A673 (cell line): ENCODE measurements around the gene LYPD4. TPM values are rescaled to one million over a fixed set of nuclear protein-coding genes. Genes with fewer than 3 reads are reported as not detected.

Source experiments
- BruUV-seq: library from RNA; stranded (reverse); fragments of 400-500 nt; replicated peaks from 2 replicates; lab custom pipeline; 2021; lab: Mats Ljungman, UMichigan
- CTCF ChIA-PET: fragments of 300-600 bp; sonication (Branson Sonifier 250); formaldehyde crosslinking; loops from one replicate; lab custom pipeline; 2022; ENCODE audit warnings: antibody characterized with exemption; lab: Charles Lee
- POLR2A ChIA-PET: fragments of 300-600 bp; sonication (Branson Sonifier 250); formaldehyde crosslinking; loops from one replicate; lab custom pipeline; 2022; ENCODE audit warnings: antibody characterized with exemption; ENCODE audit not compliant: low non-redundant PET; lab: Charles Lee
- DNase-seq: peaks from one replicate; pipeline ENCODE4 v3.0.0-alpha.2; 2015; ENCODE audit warnings: low spot score
- H3K27ac ChIP-seq: fragments of 200-600 bp; sonication (generic); 2 replicates; pipeline ENCODE4 v1.5.1; 2016; ENCODE audit warnings: mixed run types, low read depth, mild to moderate bottlenecking, mixed read lengths, antibody characterized with exemption, low read length; ENCODE audit not compliant: poor library complexity, severe bottlenecking
- H3K27me3 ChIP-seq: fragments of 200-600 bp; sonication (generic); replicated peaks from 2 replicates; pipeline ENCODE4 v1.6.1; 2017; ENCODE audit warnings: mixed run types, low read depth, mild to moderate bottlenecking, mixed read lengths, antibody characterized with exemption, low read length; ENCODE audit not compliant: insufficient read depth, poor library complexity
- H3K36me3 ChIP-seq: fragments of 200-600 bp; sonication (generic); 2 replicates; pipeline ENCODE4 v1.6.1; 2016; ENCODE audit warnings: mixed run types, mild to moderate bottlenecking, mixed read lengths, antibody characterized with exemption, low read length; ENCODE audit not compliant: insufficient read depth, poor library complexity, severe bottlenecking
- H3K4me1 ChIP-seq: fragments of 200-600 bp; sonication (generic); 2 replicates; pipeline ENCODE4 v1.6.1; 2017; ENCODE audit warnings: mixed run types, mild to moderate bottlenecking, mixed read lengths, antibody characterized with exemption, low read length; ENCODE audit not compliant: insufficient read depth, poor library complexity, severe bottlenecking
- H3K4me3 ChIP-seq: fragments of 200-600 bp; sonication (generic); 2 replicates; pipeline ENCODE4 v1.5.1; 2016; ENCODE audit warnings: low read depth, mixed run types, mild to moderate bottlenecking, mixed read lengths, low read length; ENCODE audit not compliant: poor library complexity, severe bottlenecking
- H3K9me3 ChIP-seq: fragments of 200-600 bp; sonication (generic); 2 replicates; pipeline ENCODE4 v1.6.1; 2016; ENCODE audit warnings: mixed run types, low read depth, mild to moderate bottlenecking, mixed read lengths, antibody characterized with exemption, low read length; ENCODE audit not compliant: poor library complexity, severe bottlenecking
- CTCF ChIP-seq: fragments of 300-800, 200-600 bp; sonication (generic); conservative IDR thresholded peaks from 2 replicates; pipeline ENCODE4 v1.5.1; 2017; ENCODE audit warnings: low read depth, mild to moderate bottlenecking, antibody characterized with exemption, low read length, moderate library complexity, mixed read lengths
- EZH2 ChIP-seq: fragments of 200-600 bp; sonication (generic); IDR thresholded peaks from 2 replicates; pipeline ENCODE4 v1.6.1; 2017; ENCODE audit warnings: borderline replicate concordance, low read depth, mild to moderate bottlenecking, mixed read lengths, antibody characterized with exemption, low read length; ENCODE audit not compliant: poor library complexity, severe bottlenecking
- intact Hi-C: fragments of 100-400 bp; cut with micrococcal nuclease; formaldehyde crosslinking; loops from one replicate; pipeline ENCODE4 v1.10.0; 2022; ENCODE audit not compliant: unreplicated experiment
- total RNA-seq: library from RNA; stranded (reverse); gene quantifications from 2 replicates; pipeline ENCODE4 v1.2.3, GENCODE V29; 2021

Gene LYPD4
- total RNA-seq, 1 experiment from 2014 or later: not detected

DNA sequence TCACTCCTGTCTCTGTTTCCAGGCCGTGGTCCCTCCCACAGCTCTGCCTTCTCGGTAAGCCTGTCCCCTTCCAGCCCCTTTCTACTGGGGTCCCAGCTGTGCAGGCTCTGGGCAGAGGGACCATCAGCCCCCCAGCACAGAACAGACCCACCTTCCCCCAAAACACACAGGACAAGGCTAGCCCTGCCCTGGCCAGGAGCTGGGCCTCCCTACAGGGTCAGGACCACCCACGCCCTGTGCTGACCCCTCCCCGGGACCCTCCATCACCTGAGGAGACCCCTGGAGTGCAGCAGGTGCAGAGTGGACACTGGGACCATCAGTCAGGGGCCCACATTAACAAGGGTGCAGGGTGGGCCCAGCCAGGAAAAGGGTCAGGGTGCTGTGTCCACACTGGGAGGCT lies 34.2 kb downstream of the LYPD4 start:
- TF ChIP-seq CTCF (no peak), EZH2 (no peak)
- Histone ChIP-seq H3K27me3 (no peaks in the 10 kb centered on the region), H3K4me3 (no peak overlapping the region), H3K36me3 (no peaks in the 10 kb centered on the region), H3K9me3 (no peaks in the 10 kb centered on the region), H3K4me1 (no peaks in the 10 kb centered on the region), H3K27ac (no peak overlapping the region)
- intact Hi-C loops: no loop called here
- BruUV-seq: no TSS peak
- no peak for DNase-seq
- ChIA-PET POLR2A (no interaction called here), CTCF (no interaction called here)

DNA sequence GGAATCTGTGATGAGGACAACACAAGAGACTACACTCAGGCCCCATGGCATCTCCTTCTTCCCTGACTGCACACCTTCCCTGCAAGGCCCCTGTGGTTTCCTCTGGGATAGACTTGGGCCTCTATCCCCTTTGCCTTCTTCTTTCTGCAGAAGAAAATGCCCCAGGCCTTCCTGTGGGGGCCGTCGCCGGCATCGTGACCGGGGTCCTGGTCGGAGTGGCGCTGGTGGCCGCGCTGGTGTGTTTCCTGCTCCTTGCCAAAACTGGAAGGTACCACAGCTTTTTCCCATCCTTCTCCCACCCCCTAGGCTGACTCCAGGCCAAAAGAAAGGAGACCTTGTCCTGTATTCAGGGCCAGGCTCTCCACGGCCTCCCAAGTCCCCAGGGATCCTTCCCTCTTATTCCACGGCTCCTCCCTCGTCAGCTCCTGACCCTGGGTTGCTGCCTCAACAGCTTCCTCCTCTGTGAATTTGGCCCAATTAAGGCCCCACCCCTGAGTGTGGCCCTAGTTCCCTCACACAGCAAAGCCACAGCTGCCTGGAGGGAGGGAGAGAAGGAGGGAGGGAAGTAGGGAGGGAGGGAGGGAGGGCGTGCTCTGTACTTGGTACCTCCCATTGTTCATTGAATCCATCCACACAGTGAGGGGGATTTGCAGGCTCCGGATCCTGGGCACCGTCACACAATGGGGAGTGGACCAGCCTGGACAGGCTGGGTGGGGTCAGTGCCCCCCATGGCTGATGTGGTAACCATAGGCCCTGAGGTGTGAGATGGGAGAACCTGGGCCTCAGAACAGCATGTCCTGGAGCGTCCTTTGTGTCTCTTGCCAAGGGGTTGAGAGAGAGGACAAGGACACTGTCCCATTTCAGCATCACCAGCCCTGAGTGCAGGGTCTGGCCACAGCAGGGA lies 35.6 kb downstream of the LYPD4 start:
- no peak overlapping the region for H3K4me3 ChIP-seq
- no peak overlapping the region for H3K27ac ChIP-seq
- no TSS peak for BruUV-seq
- H3K27me3 ChIP-seq: no peaks in the 10 kb centered on the region
- ChIA-PET CTCF (no interaction called here), POLR2A (no interaction called here)
- no peak for DNase-seq
- H3K4me1 ChIP-seq: no peaks in the 10 kb centered on the region
- no peak for TF ChIP-seq EZH2
- TF ChIP-seq CTCF: no peak
- intact Hi-C loops: no loop called here
- H3K36me3 ChIP-seq: no peaks in the 10 kb centered on the region
- H3K9me3 ChIP-seq: no peaks in the 10 kb centered on the region

DNA sequence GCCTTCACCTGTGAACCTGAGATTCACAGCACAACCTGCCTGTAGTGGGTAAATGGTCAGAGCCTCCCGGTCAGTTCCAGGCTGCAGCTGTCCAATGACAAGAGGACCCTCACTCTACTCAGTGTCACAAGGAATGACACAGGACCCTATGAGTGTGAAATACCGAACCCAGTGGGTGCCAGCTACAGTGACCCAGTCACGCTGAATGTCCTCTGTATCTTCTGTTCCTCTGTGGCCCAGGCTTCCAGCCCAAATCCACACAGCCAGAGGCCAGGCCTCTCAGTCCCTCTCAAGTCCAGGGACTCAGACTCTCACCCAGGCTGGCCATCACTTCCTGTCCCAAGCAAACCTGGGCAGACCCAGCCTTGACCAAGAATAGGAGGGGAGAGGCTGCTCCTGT lies 37.3 kb downstream of the LYPD4 start:
- ChIA-PET CTCF (no interaction called here), POLR2A (no interaction called here)
- TF ChIP-seq EZH2 (no peak), CTCF (no peak)
- BruUV-seq: no TSS peak
- H3K27me3 ChIP-seq: no peaks in the 10 kb centered on the region
- H3K4me3 ChIP-seq: no peak overlapping the region
- H3K36me3 ChIP-seq: no peaks in the 10 kb centered on the region
- no peaks in the 10 kb centered on the region for H3K4me1 ChIP-seq
- H3K9me3 ChIP-seq: no peaks in the 10 kb centered on the region
- intact Hi-C loops: no loop called here
- no peak for DNase-seq
- H3K27ac ChIP-seq: no peak overlapping the region
